ENCODE measurements around the gene DEFB129. TPM values are rescaled to one million over a fixed set of nuclear protein-coding genes. Genes with fewer than 3 reads are reported as not detected.
"Not testable (repeated sequence)": the region's sequence is repeated elsewhere in the genome, so short reads cannot be mapped to it uniquely, and the experiment has no call there.

The DEFB129 gene
- total RNA-seq, 1 experiment from 2014 or later, result not detected

DNA sequence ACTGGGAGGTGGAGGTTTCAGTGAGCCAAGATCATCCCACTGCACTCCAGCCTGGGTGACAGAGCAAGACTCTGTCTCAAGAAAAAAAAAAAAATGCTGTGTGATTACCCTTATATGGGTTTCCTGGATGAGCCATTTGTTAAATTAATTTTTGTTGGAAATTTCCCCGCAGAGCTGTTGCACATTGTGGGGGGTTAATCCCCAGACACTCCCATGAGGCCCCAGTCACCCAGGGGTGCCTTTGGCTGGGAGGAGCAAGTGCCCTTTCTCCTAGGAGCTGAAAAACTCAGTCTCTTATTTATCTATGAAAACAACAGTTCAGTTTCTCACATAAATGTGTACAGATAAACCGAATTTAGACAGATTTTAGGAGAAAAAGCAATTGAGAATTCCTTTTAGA lies 25.7 kb downstream of the DEFB129 start:
- H2BK12ac ChIP-seq (ENCODE audit: insufficient read length, low read depth, low read length), result no peak overlapping the region
- no peaks in the 10 kb centered on the region for H3K79me1 ChIP-seq (ENCODE audit: insufficient read depth, low read depth, low read length, poor library complexity, severe bottlenecking)
- H3K23me2 ChIP-seq (ENCODE audit: insufficient read length, low read depth, low read length, poor library complexity, severe bottlenecking), result no peaks in the 10 kb centered on the region
- H3K27ac Mint-ChIP-seq, result no peak overlapping the region
- peaks cover 95% of the 10 kb centered on the region for H3K27me3 Mint-ChIP-seq (ENCODE audit: low read depth)
- H4K8ac ChIP-seq (replicated peaks; ENCODE audit: insufficient read length, low read depth, low read length), result no peak overlapping the region
- no peaks in the 10 kb centered on the region for H4K20me1 ChIP-seq (ENCODE audit: control insufficient read depth, insufficient read depth, insufficient read length)
- no peak overlapping the region for H3K23ac ChIP-seq (ENCODE audit: insufficient read length, low read depth, low read length)
- peaks cover 4% of the 10 kb centered on the region for H3K9me3 ChIP-seq (ENCODE audit: control insufficient read depth, low read depth, low read length)
- no peaks in the 10 kb centered on the region; a peak in 1 of 7 replicates for H3K36me3 Mint-ChIP-seq (ENCODE audit: insufficient read depth in 1 of 3, low read depth in 3 of 3)
- no peak overlapping the region for H2AK5ac ChIP-seq (ENCODE audit: insufficient read length, low read length)
- no peak overlapping the region for H3K27ac ChIP-seq (ENCODE audit: insufficient read length, low read depth, low read length)
- H2BK15ac ChIP-seq (ENCODE audit: low read depth, low read length), result no peak overlapping the region
- H3K79me2 ChIP-seq (ENCODE audit: insufficient read depth, low read length), result no peaks in the 10 kb centered on the region
- no peak overlapping the region for H3K18ac ChIP-seq (ENCODE audit: insufficient read length, low read depth, low read length)
- H3K4ac ChIP-seq (ENCODE audit: low read depth, low read length), result no peak overlapping the region
- H3K4me1 ChIP-seq (ENCODE audit: insufficient read depth, low read length), result no peaks in the 10 kb centered on the region
- peaks cover 11 to 12% of the 10 kb centered on the region in 2 experiments for H3K4me1 Mint-ChIP-seq
- H3K9me3 Mint-ChIP-seq, result peaks cover 9 to 10% of the 10 kb centered on the region in 2 experiments; a peak in 4 of 5 replicates
- DNase-seq, result no peak
- H4K91ac ChIP-seq (ENCODE audit: insufficient read length, low read depth, low read length), result no peak overlapping the region
- no CpG with 5 or more reads among the region's 2 CpGs for WGBS (ENCODE audit: extremely low coverage, insufficient read length, low lambda C conversion rate)
- no peak overlapping the region for H3K14ac ChIP-seq (ENCODE audit: insufficient read depth, low read length)
- H3T11ph ChIP-seq (ENCODE audit: low read length), result no peak overlapping the region
- H2AFZ ChIP-seq (ENCODE audit: low read length), result no peak overlapping the region
- no peak overlapping the region for H2BK20ac ChIP-seq (ENCODE audit: low read depth, low read length, poor library complexity, severe bottlenecking)
- no peak overlapping the region for H3K9ac ChIP-seq (ENCODE audit: extremely low read depth, insufficient read length, low read length)
- no peak overlapping the region for H2BK5ac ChIP-seq (ENCODE audit: insufficient read length, low read length)
- H3K27me3 ChIP-seq (ENCODE audit: insufficient read depth, low read length), result peaks cover 47% of the 10 kb centered on the region
- H4K5ac ChIP-seq (ENCODE audit: insufficient read length, low read depth, low read length), result no peak overlapping the region
- TF ChIP-seq, protein P1, sequence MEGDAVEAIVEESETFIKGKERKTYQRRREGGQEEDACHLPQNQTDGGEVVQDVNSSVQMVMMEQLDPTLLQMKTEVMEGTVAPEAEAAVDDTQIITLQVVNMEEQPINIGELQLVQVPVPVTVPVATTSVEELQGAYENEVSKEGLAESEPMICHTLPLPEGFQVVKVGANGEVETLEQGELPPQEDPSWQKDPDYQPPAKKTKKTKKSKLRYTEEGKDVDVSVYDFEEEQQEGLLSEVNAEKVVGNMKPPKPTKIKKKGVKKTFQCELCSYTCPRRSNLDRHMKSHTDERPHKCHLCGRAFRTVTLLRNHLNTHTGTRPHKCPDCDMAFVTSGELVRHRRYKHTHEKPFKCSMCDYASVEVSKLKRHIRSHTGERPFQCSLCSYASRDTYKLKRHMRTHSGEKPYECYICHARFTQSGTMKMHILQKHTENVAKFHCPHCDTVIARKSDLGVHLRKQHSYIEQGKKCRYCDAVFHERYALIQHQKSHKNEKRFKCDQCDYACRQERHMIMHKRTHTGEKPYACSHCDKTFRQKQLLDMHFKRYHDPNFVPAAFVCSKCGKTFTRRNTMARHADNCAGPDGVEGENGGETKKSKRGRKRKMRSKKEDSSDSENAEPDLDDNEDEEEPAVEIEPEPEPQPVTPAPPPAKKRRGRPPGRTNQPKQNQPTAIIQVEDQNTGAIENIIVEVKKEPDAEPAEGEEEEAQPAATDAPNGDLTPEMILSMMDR (conservative IDR thresholded peaks at IDR 0.05), result no peak
- H2BK120ac ChIP-seq (ENCODE audit: low read depth, low read length, poor library complexity, severe bottlenecking), result no peak overlapping the region
- H3K4me3 Mint-ChIP-seq, result no peak overlapping the region
- no peak overlapping the region for H3K56ac ChIP-seq (ENCODE audit: insufficient read length, low read depth, low read length)
- H3K4me2 ChIP-seq (ENCODE audit: insufficient read depth, insufficient read length, low read length), result no peak overlapping the region

DNA sequence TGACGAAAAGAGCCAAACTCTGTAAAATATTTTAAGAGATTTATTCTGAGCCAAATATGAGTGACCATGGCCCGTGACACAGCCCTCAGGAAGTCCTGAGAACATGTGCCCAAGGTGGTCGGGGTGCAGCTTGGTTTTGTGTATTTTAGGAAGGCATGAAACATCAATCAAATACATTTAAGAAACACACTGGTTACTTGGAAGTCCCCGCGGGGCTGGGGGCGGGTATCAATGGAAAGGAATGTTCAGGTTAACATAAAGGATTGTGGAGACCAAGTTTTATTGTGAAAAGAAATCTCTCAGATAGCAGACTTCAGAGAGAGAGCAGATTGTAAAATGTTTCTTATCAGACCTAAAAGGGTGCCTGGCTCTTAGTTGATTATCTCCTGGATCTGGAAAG lies 26.4 kb downstream of the DEFB129 start:
- not testable (repeated sequence) for H3K27ac ChIP-seq (ENCODE audit: insufficient read length, low read depth, low read length); H3K4ac ChIP-seq (ENCODE audit: low read depth, low read length); H2BK5ac ChIP-seq (ENCODE audit: insufficient read length, low read length); H3K4me1 ChIP-seq (ENCODE audit: insufficient read depth, low read length); H3K9me3 ChIP-seq (ENCODE audit: control insufficient read depth, low read depth, low read length); H2BK20ac ChIP-seq (ENCODE audit: low read depth, low read length, poor library complexity, severe bottlenecking); H3K23ac ChIP-seq (ENCODE audit: insufficient read length, low read depth, low read length); H4K91ac ChIP-seq (ENCODE audit: insufficient read length, low read depth, low read length); H3K36me3 Mint-ChIP-seq (ENCODE audit: insufficient read depth in 1 of 3, low read depth in 3 of 3); H3K23me2 ChIP-seq (ENCODE audit: insufficient read length, low read depth, low read length, poor library complexity, severe bottlenecking); H3K4me3 Mint-ChIP-seq; H2AK5ac ChIP-seq (ENCODE audit: insufficient read length, low read length); H2BK12ac ChIP-seq (ENCODE audit: insufficient read length, low read depth, low read length); H3K79me1 ChIP-seq (ENCODE audit: insufficient read depth, low read depth, low read length, poor library complexity, severe bottlenecking); H3K9ac ChIP-seq (ENCODE audit: extremely low read depth, insufficient read length, low read length); H3K56ac ChIP-seq (ENCODE audit: insufficient read length, low read depth, low read length); H3K14ac ChIP-seq (ENCODE audit: insufficient read depth, low read length); H3T11ph ChIP-seq (ENCODE audit: low read length); H4K5ac ChIP-seq (ENCODE audit: insufficient read length, low read depth, low read length); H3K79me2 ChIP-seq (ENCODE audit: insufficient read depth, low read length); DNase-seq; H4K8ac ChIP-seq (replicated peaks; ENCODE audit: insufficient read length, low read depth, low read length); H3K9me3 Mint-ChIP-seq; H3K4me2 ChIP-seq (ENCODE audit: insufficient read depth, insufficient read length, low read length); H2BK120ac ChIP-seq (ENCODE audit: low read depth, low read length, poor library complexity, severe bottlenecking); H3K27ac Mint-ChIP-seq; H2AFZ ChIP-seq (ENCODE audit: low read length); H4K20me1 ChIP-seq (ENCODE audit: control insufficient read depth, insufficient read depth, insufficient read length); H3K18ac ChIP-seq (ENCODE audit: insufficient read length, low read depth, low read length); H2BK15ac ChIP-seq (ENCODE audit: low read depth, low read length)
- Mint-ChIP-seq H3K27me3 (ENCODE audit: low read depth) (peaks cover 96% of the 10 kb centered on the region), H3K4me1 (peaks cover 11 to 14% of the 10 kb centered on the region in 2 experiments)
- peaks cover 52% of the 10 kb centered on the region for H3K27me3 ChIP-seq (ENCODE audit: insufficient read depth, low read length)
- WGBS (ENCODE audit: extremely low coverage, insufficient read length, low lambda C conversion rate), result no CpG with 5 or more reads among the region's 6 CpGs

All from H9 (cell line).